Peyer's patch (tissue), 4 donors: ENCODE data around the gene AGXT2. TPM values are rescaled to one million over a fixed set of nuclear protein-coding genes. Genes with fewer than 3 reads are reported as not detected.

Experiments
- DNase-seq, 3 donors: peaks; one replicate each; pipeline ENCODE4 v3.0.0-alpha.2; 2017 to 2019
- H3K27ac ChIP-seq, 4 donors: fragments of 200-600 bp; sonication (generic); one replicate each; pipeline ENCODE4 v1.5.1; 2016 to 2019
- H3K27me3 ChIP-seq, 2 donors: fragments of 200-600 bp; sonication (generic); one replicate each; pipeline ENCODE4 v1.5.1; 2019
- H3K36me3 ChIP-seq, 3 donors: fragments of 200-600 bp; sonication (generic); one replicate each; pipeline ENCODE4 v1.5.1; 2016 to 2019
- H3K4me1 ChIP-seq, 4 donors: fragments of 200-600 bp; sonication (generic); one replicate each; pipeline ENCODE4 v1.5.1; 2016 to 2019
- H3K4me3 ChIP-seq, 4 donors: fragments of 200-600 bp; sonication (generic); 1 replicate in 3 of 4; 2 replicates in 1 of 4; pipeline ENCODE4 v1.5.1; 2016 to 2019; ENCODE audit warnings: mild to moderate bottlenecking in 1 of 4
- H3K9me3 ChIP-seq, 4 donors: fragments of 200-600 bp; sonication (generic); one replicate each; pipeline ENCODE4 v1.5.1; 2016 to 2019; ENCODE audit warnings: mild to moderate bottlenecking in 1 of 4
- POLR2A ChIP-seq, 2 donors: fragments of 450-650 bp; IDR thresholded peaks; one replicate each; pipeline ENCODE4 v1.5.1; 2017; ENCODE audit warnings: antibody characterized with exemption in 2 of 2, mild to moderate bottlenecking in 2 of 2, moderate library complexity in 2 of 2
- total RNA-seq, 4 donors: library from RNA; depleted of rRNA; stranded (reverse); fragments of >200 nt; gene quantifications; one replicate each; pipeline ENCODE4 v1.1.0, GENCODE V29; 2016
- TF ChIP-seq, protein P1 (sequence below), 6 experiments: fragments of 450-650 bp in 4 of 6; fragments of 200-600 bp in 2 of 6; sonication (generic) in 1 of 6; IDR thresholded peaks; one replicate each; pipeline ENCODE4 v1.5.1; 2017 to 2019; ENCODE audit warnings: antibody characterized with exemption in 6 of 6, mild to moderate bottlenecking in 3 of 6, moderate library complexity in 1 of 6

The AGXT2 gene, protein sequence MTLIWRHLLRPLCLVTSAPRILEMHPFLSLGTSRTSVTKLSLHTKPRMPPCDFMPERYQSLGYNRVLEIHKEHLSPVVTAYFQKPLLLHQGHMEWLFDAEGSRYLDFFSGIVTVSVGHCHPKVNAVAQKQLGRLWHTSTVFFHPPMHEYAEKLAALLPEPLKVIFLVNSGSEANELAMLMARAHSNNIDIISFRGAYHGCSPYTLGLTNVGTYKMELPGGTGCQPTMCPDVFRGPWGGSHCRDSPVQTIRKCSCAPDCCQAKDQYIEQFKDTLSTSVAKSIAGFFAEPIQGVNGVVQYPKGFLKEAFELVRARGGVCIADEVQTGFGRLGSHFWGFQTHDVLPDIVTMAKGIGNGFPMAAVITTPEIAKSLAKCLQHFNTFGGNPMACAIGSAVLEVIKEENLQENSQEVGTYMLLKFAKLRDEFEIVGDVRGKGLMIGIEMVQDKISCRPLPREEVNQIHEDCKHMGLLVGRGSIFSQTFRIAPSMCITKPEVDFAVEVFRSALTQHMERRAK
- 10 to 100 TPM in 1 of 4 donors, 1 to 10 TPM in 2, not detected in 1; 4.8 to 11.2 (median 5.5) TPM for total RNA-seq

DNA sequence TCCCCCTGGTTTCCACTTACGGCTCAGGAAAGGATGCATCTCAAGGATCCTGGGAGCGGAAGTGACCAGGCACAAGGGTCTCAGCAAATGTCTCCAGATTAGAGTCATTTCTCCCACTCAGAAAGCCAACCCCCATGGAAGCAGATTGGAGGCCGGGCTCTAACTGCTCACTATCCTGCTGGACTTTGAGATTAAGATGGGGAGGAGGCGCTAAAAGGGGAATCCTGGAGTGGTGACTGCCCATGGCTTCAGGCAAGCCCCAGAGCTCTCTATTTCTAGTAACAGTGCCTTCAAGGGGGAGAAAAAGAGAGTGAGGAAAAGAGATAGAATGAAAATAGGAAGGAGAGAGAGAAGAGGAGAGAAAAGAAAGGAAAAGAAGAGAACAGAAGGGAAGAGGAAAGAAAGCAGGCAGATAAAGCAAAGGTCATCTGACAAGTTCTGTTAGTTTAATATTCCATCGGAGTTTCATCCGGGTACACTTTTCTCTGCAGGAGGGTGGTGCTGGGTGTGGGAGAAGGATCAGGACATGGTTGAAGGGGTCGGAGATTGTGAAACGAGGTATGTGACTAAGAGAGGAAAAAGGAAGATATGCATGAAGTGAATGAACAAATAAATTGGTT is at the start of gene AGXT2:
Gene AGXT2, minus strand, starts transcription at position 165 of the 620 bp plus-strand sequence. Its CDS starts 57 bp downstream, at position 108.
- Histone ChIP-seq H3K36me3 (no peaks in the 10 kb centered on the region), H3K27ac (no peak within 1 kb of the TSS), H3K27me3 (no peaks in the 10 kb centered on the region), H3K4me1 (peaks cover 0 to 3% (median 0%) of the 10 kb centered on the region in 4 donors), H3K4me3 (peak within 1 kb of the TSS in 1 of 4 donors; percentile 32), H3K9me3 (no peaks in the 10 kb centered on the region)
- peak in 1 of 3 donors; percentile 53 for DNase-seq
- TF ChIP-seq, protein P1, sequence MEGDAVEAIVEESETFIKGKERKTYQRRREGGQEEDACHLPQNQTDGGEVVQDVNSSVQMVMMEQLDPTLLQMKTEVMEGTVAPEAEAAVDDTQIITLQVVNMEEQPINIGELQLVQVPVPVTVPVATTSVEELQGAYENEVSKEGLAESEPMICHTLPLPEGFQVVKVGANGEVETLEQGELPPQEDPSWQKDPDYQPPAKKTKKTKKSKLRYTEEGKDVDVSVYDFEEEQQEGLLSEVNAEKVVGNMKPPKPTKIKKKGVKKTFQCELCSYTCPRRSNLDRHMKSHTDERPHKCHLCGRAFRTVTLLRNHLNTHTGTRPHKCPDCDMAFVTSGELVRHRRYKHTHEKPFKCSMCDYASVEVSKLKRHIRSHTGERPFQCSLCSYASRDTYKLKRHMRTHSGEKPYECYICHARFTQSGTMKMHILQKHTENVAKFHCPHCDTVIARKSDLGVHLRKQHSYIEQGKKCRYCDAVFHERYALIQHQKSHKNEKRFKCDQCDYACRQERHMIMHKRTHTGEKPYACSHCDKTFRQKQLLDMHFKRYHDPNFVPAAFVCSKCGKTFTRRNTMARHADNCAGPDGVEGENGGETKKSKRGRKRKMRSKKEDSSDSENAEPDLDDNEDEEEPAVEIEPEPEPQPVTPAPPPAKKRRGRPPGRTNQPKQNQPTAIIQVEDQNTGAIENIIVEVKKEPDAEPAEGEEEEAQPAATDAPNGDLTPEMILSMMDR (IDR thresholded peaks at IDR 0.05) = no peak
- TF ChIP-seq POLR2A (IDR thresholded peaks at IDR 0.05) = no peak

DNA sequence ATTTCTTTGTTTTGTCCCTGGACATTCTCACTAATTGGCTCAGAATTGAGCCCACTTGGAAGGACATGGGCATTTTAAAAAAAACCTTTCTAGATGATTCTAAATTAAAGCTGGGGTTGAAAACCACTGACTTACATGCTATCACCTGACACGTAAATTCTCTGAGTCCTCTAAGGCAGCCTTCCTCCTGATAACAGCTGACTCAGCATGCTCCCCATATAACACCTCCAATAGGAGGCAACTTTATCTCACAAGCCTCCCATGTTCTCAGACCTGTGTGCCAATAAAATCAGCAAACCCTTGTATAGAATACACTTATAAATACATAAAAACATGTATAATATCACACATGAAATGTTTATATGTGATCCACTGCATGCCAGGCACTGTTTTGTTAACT is 49.2 kb upstream of the AGXT2 start:
- no peak overlapping the region for H3K4me3 ChIP-seq
- H3K4me1 ChIP-seq = no peaks in the 10 kb centered on the region
- TF ChIP-seq, protein P1 (IDR thresholded peaks at IDR 0.05) = no peak
- TF ChIP-seq POLR2A (IDR thresholded peaks at IDR 0.05) = no peak
- no peaks in the 10 kb centered on the region for H3K27me3 ChIP-seq
- DNase-seq = no peak
- H3K36me3 ChIP-seq = peaks cover 0 to 5% (median 0%) of the 10 kb centered on the region in 3 donors
- no peak overlapping the region for H3K27ac ChIP-seq
- no peaks in the 10 kb centered on the region for H3K9me3 ChIP-seq

DNA sequence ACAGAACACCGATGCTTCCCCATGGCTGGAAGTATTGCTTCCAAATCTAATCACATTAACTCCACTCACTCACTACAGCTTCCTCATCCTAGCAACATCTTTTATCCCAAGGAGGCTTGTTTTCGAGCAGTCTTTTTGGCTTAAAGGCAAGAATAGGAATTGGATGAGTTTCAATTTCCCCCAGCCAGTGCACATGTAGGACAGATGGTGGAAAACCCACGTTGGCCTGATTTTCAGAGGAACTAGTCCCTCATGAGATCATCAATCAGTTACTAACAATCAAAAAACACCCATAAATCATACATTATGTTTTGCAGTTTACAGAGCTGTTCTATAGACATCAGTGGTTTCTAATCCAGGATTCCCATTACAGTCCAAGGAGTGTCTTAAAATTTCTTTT is 48.5 kb upstream of the AGXT2 start:
- DNase-seq = no peak
- H3K27ac ChIP-seq = no peak overlapping the region
- no peaks in the 10 kb centered on the region for H3K9me3 ChIP-seq
- peaks cover 0 to 5% (median 0%) of the 10 kb centered on the region in 3 donors for H3K36me3 ChIP-seq
- no peaks in the 10 kb centered on the region for H3K27me3 ChIP-seq
- TF ChIP-seq, protein P1 (IDR thresholded peaks at IDR 0.05) = no peak
- TF ChIP-seq POLR2A (IDR thresholded peaks at IDR 0.05) = no peak
- no peak overlapping the region for H3K4me3 ChIP-seq
- no peaks in the 10 kb centered on the region for H3K4me1 ChIP-seq

DNA sequence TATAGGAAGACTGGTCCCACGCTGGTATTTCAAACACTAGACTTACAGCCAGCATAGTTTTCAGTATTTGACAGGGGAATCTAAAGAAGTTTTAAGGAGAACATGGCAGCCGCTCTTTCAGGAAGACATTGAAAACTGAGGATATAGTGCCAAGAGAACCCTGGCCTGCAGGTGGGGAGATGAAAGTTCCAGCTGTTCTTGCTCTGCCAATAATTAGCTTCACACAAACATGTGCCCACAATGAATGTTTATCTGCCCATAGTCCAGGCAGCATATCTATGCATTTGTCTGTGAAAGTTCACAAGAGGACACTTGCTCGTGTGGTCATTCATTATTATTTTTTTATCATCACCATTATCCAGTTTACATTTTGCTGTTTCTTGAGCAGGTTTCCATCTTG is 47.6 kb upstream of the AGXT2 start:
- H3K27me3 ChIP-seq = no peaks in the 10 kb centered on the region
- H3K4me1 ChIP-seq = no peaks in the 10 kb centered on the region
- H3K9me3 ChIP-seq = no peaks in the 10 kb centered on the region
- peaks cover 0 to 5% (median 0%) of the 10 kb centered on the region in 3 donors for H3K36me3 ChIP-seq
- no peak for DNase-seq
- TF ChIP-seq, protein P1 (IDR thresholded peaks at IDR 0.05) = peak in 1 of 6 experiments; percentile 2
- TF ChIP-seq POLR2A (IDR thresholded peaks at IDR 0.05) = no peak
- no peak overlapping the region for H3K27ac ChIP-seq
- H3K4me3 ChIP-seq = no peak overlapping the region

DNA sequence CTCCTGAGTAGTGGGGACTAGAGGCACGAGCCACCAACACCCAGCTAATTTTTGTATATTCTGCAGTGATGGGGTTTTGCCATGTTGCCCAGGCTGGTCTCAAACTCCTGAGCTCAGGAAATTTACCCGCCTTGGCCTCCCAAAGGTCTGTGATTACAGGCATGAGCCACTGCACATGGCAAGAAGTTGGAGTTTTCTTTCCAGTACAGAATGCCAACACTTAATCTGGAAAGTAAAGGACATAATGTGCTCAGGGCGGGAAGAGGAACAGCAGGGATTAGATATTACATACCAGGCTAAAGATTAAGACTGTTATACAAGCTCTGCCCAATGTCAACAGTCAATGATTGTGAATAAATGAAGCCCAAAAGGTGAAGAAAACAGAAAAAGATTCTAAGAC is 47.2 kb upstream of the AGXT2 start:
- TF ChIP-seq POLR2A (IDR thresholded peaks at IDR 0.05) = no peak
- TF ChIP-seq, protein P1 (IDR thresholded peaks at IDR 0.05) = no peak
- H3K27ac ChIP-seq = no peak overlapping the region
- no peaks in the 10 kb centered on the region for H3K27me3 ChIP-seq
- no peaks in the 10 kb centered on the region for H3K4me1 ChIP-seq
- no peak overlapping the region for H3K4me3 ChIP-seq
- H3K36me3 ChIP-seq = peaks cover 0 to 5% (median 0%) of the 10 kb centered on the region in 3 donors
- DNase-seq = no peak
- H3K9me3 ChIP-seq = no peaks in the 10 kb centered on the region
